AG04450 (cell line): Measurements from ENCODE around the gene ZSCAN1. TPM values are rescaled to one million over a fixed set of nuclear protein-coding genes. Genes with fewer than 3 reads are reported as not detected.

Source experiments
- CTCF ChIA-PET: fragments of 300-600, 350-600 bp; formaldehyde crosslinking; extraction: SDS; loops from one replicate; lab custom pipeline; 2022; ENCODE audit warnings: antibody characterized with exemption, inconsistent platforms; lab: Charles Lee
- POLR2A ChIA-PET: fragments of 350-600 bp; formaldehyde crosslinking; extraction: SDS; loops from one replicate; lab custom pipeline; 2021; ENCODE audit warnings: antibody characterized with exemption, inconsistent platforms; lab: Yijun Ruan, JAX
- DNase-seq: peaks from one replicate; pipeline ENCODE4 v3.0.0-alpha.2; 2011; ENCODE audit warnings: low read depth, low spot score
- H3K27ac ChIP-seq: one replicate; pipeline ENCODE4 v1.5.1; 2012; ENCODE audit warnings: low read depth, low read length, control low read depth
- H3K27me3 ChIP-seq: one replicate; pipeline ENCODE4 v1.6.0; 2012; ENCODE audit warnings: low read length; ENCODE audit not compliant: control insufficient read depth, insufficient read depth
- H3K4me3 ChIP-seq: 2 replicates; pipeline ENCODE4 v1.5.1; 2011; ENCODE audit warnings: mild to moderate bottlenecking, low read depth, low read length, control low read depth
- H3K9me3 ChIP-seq: 2 replicates; pipeline ENCODE4 v1.5.1; 2012; ENCODE audit warnings: low read length; ENCODE audit not compliant: control insufficient read depth, insufficient read depth
- polyA plus RNA-seq: library from polyadenylated mRNA; depleted of rRNA; stranded (reverse); fragments of >200 nt; gene quantifications from 2 replicates; pipeline ENCODE4 v1.2.3, GENCODE V29; 2011
- TF ChIP-seq, protein P1 (sequence below): IDR thresholded peaks from 2 replicates; pipeline ENCODE4 v1.5.1; 2011; ENCODE audit warnings: low read depth, low read length, control low read depth, inconsistent platforms

The ZSCAN1 gene
- polyA plus RNA-seq, 1 experiment: not detected

DNA sequence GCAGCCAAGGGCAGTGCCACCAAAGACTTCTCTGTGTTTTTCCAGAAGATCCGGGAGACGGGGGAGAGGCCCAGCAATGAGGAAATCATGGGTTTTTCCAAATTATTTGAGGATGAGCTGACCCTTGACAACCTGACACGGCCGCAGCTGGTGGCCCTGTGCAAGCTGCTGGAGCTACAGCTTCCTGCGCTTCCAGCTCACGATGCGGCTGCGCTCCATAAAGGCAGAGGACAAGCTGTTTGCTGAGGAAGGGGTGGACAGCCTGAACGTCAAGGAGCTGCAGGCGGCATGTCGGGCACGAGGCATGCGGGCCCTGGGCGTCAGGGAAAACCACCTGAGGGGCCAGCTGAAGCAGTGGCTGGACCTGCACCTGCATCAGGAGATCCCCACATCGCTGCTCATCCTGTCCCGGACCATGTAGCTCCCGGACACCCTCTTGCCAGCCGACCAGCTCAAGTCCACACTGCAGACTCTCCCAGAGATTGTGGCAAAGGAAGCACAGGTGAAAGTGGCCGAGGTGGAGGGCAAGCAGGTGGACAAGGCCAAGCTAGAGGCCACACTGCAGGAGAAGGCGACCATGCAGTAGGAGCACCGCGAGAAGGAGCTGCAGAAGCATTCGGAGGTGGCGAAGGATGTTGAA lies 11.7 kb downstream of the ZSCAN1 start:
- Histone ChIP-seq H3K9me3 (peaks cover 88% of the 10 kb centered on the region), H3K27ac (no peak overlapping the region), H3K4me3 (no peak overlapping the region), H3K27me3 (no peaks in the 10 kb centered on the region)
- POLR2A ChIA-PET: no interaction called here
- no peak for DNase-seq
- CTCF ChIA-PET: no interaction called here
- TF ChIP-seq, protein P1, sequence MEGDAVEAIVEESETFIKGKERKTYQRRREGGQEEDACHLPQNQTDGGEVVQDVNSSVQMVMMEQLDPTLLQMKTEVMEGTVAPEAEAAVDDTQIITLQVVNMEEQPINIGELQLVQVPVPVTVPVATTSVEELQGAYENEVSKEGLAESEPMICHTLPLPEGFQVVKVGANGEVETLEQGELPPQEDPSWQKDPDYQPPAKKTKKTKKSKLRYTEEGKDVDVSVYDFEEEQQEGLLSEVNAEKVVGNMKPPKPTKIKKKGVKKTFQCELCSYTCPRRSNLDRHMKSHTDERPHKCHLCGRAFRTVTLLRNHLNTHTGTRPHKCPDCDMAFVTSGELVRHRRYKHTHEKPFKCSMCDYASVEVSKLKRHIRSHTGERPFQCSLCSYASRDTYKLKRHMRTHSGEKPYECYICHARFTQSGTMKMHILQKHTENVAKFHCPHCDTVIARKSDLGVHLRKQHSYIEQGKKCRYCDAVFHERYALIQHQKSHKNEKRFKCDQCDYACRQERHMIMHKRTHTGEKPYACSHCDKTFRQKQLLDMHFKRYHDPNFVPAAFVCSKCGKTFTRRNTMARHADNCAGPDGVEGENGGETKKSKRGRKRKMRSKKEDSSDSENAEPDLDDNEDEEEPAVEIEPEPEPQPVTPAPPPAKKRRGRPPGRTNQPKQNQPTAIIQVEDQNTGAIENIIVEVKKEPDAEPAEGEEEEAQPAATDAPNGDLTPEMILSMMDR: no peak

DNA sequence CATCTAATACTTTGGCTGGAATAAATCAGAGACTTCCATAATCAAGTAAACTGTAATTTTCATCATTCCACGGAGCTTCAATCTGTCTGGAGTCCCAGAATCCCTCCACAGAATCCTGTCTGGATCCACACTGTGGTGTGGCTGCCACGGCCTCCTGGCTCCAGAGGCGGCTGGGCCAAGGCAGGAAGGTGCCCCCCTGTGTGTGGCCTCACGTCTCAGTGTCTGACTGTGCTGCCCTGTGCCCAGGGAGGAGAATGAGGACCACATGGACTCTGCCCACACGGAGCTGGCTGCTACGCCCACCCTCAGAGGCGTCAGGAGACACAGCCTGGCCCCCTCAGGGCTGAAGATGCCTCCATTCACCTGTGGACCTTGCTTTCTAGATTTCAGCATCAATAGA lies 13.0 kb downstream of the ZSCAN1 start:
- POLR2A ChIA-PET: no interaction called here
- Histone ChIP-seq H3K4me3 (no peak overlapping the region), H3K27me3 (no peaks in the 10 kb centered on the region), H3K9me3 (peaks cover 90% of the 10 kb centered on the region), H3K27ac (no peak overlapping the region)
- CTCF ChIA-PET: no interaction called here
- no peak for DNase-seq
- TF ChIP-seq, protein P1: no peak

GRCh38 chr19:58047672-58048071 lies 13.8 kb downstream of the ZSCAN1 start:
- no peak overlapping the region for H3K27ac ChIP-seq
- ChIA-PET CTCF (no interaction called here), POLR2A (no interaction called here)
- no peak overlapping the region for H3K4me3 ChIP-seq
- H3K27me3 ChIP-seq: no peaks in the 10 kb centered on the region
- peaks cover 93% of the 10 kb centered on the region for H3K9me3 ChIP-seq
- TF ChIP-seq, protein P1: no peak
- DNase-seq: no peak

- POLR2A ChIA-PET: no interaction called here
- DNase-seq: no peak
- CTCF ChIA-PET: no interaction called here
- peaks cover 92% of the 10 kb centered on the region for H3K9me3 ChIP-seq
- TF ChIP-seq, protein P1: no peak
- no peak overlapping the region for H3K27ac ChIP-seq
- peaks cover 2% of the 10 kb centered on the region for H3K27me3 ChIP-seq
- H3K4me3 ChIP-seq: no peak overlapping the region
Observed at GRCh38 chr19:58052256-58052655, 18.4 kb downstream of the ZSCAN1 start.

DNA sequence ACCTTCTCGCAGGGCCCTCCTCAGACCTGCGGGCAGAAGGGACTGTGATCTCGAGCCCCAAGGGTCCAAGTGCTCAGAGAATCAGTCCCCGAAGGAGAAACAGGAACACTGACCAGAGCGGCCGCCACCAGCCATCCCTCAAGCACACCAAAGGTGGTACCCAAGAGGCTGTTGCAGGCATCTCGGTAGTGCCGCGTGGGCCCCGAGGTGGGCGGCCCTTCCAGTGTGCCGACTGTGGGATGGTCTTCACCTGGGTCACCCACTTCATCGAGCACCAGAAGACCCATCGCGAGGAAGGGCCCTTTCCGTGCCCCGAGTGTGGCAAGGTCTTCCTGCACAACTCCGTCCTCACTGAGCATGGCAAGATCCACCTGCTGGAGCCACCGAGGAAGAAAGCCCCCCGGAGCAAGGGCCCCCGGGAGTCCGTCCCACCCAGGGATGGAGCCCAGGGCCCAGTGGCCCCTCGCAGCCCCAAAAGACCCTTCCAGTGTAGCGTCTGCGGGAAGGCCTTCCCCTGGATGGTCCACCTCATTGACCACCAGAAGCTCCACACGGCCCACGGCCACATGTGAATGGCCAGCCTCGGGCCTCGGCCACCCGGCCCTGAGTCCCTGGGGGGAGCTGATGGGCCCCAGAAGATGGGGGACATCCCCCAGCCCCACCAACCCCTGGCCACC lies 19.8 kb downstream of the ZSCAN1 start:
- H3K27me3 ChIP-seq: peaks cover 2% of the 10 kb centered on the region
- TF ChIP-seq, protein P1: no peak
- ChIA-PET CTCF (no interaction called here), POLR2A (no interaction called here)
- H3K9me3 ChIP-seq: peaks cover 90% of the 10 kb centered on the region
- no peak for DNase-seq
- H3K27ac ChIP-seq: no peak overlapping the region
- H3K4me3 ChIP-seq: no peak overlapping the region
